ENCODE results near the gene THEMIS. TPM values are rescaled to one million over a fixed set of nuclear protein-coding genes. Genes with fewer than 3 reads are reported as not detected.

Gene THEMIS
- total and polyA plus RNA-seq, 10 of the 15 experiments (the other 5 are each of a cell fraction or from before 2014, with no cell fraction given), result 0.06 to 1.5 (median 0.08) TPM; not detected in 6

- Histone ChIP-seq H3K36me3 (ENCODE audit: control insufficient read depth in 2 of 2, insufficient read depth in 2 of 2, low read length in 1 of 2) (no peaks in the 10 kb centered on the region), H3K4me2 (ENCODE audit: control insufficient read depth, insufficient read depth) (no peak overlapping the region), H2AFZ (ENCODE audit: control insufficient read depth, low read depth, low read length) (no peak overlapping the region), H3K9me3 (replicated peaks; ENCODE audit: control insufficient read depth, insufficient read depth, low read length) (no peaks in the 10 kb centered on the region), H3K4me1 (ENCODE audit: control insufficient read depth, insufficient read depth, low read length) (no peaks in the 10 kb centered on the region), H3K27me3 (replicated peaks in 1 of 2; ENCODE audit: control insufficient read depth in 2 of 2, insufficient read depth in 2 of 2, low read length in 1 of 2) (no peaks in the 10 kb centered on the region), H3K4me3 (no peak overlapping the region), H3K9ac (ENCODE audit: control insufficient read depth, insufficient read depth, low read length) (no peak overlapping the region), H4K20me1 (ENCODE audit: control insufficient read depth, insufficient read depth) (no peaks in the 10 kb centered on the region), H3K79me2 (ENCODE audit: control insufficient read depth, insufficient read depth, low read length) (no peaks in the 10 kb centered on the region), H3K27ac (ENCODE audit: control insufficient read depth, insufficient read depth) (no peak overlapping the region)
- no TSS peak for BruUV-seq (replicated peaks)
- in situ Hi-C loops (cut with MboI) (no loop called here), intact Hi-C loops (cut with micrococcal nuclease; ENCODE audit: unreplicated experiment) (no loop called here)
- FAIRE-seq, result no peak
- 29% methylated on average over 1 of the region's 1 CpG for WGBS (ENCODE audit: insufficient coverage, insufficient replicate concordance, low lambda C conversion rate, missing lambda C conversion rate)
- POLR2A ChIA-PET, result no interaction called here
- CTCF ChIA-PET, result no interaction called here
- RAD21 ChIA-PET (ENCODE audit: unreplicated experiment), result no interaction called here
- SMC1A ChIA-PET (ENCODE audit: uncharacterized antibody, unreplicated experiment), result no interaction called here
- ATAC-seq, result no peak
- DNase-seq (ENCODE audit: low read depth, low spot score), result no peak
- TF ChIP-seq TCF7 (IDR thresholded peaks at IDR 0.05; ENCODE audit: borderline replicate concordance) (no peak), FOS (IDR thresholded peaks at IDR 0.05; ENCODE audit: borderline replicate concordance, extremely low read depth, insufficient read length) (no peak), E2F8 (IDR thresholded peaks at IDR 0.05; ENCODE audit: low read depth, partially characterized antibody) (no peak), REST (IDR thresholded peaks at IDR 0.05; ENCODE audit: low read depth, low read length) (no peak), GABPA (IDR thresholded peaks at IDR 0.05; ENCODE audit: low read depth) (no peak), BCL3 (IDR thresholded peaks at IDR 0.05; ENCODE audit: borderline replicate concordance, insufficient read depth, low read depth, low read length, poor library complexity, severe bottlenecking) (no peak), NBN (IDR thresholded peaks at IDR 0.05) (no peak)
These were observed 216.4 kb downstream of the THEMIS start for GRCh38 chr6:127684501-127684900.

Small RNA genes within 50 kb of the gene (small RNA-seq; reads per million reads assigned to genes)
- not detected for gene MRPS17P5

Data from GM12878 (cell line).